ENCODE data around the gene QPCT.

DNA sequence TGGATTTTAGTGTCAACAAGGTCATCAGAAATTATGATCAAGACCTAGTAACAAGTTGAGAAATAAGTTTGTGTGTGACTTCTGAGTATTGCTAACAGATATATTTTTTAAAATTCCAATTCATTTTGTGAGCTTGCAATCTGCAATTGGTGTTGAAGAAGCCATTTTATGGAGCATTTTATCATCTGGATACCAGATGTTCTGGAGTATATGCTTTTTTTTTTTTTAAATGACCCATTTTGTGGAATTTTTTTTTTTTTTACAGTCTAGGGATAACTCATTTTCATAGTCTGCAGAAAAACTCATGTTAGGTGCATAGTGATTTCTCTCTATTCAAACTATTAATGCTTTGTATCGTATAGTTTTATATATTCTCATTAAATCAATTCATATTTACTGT is 12.6 kb downstream of the QPCT start:
- no peak for TF ChIP-seq POLR2A (IDR thresholded peaks at IDR 0.05)
- TF ChIP-seq, protein P1, sequence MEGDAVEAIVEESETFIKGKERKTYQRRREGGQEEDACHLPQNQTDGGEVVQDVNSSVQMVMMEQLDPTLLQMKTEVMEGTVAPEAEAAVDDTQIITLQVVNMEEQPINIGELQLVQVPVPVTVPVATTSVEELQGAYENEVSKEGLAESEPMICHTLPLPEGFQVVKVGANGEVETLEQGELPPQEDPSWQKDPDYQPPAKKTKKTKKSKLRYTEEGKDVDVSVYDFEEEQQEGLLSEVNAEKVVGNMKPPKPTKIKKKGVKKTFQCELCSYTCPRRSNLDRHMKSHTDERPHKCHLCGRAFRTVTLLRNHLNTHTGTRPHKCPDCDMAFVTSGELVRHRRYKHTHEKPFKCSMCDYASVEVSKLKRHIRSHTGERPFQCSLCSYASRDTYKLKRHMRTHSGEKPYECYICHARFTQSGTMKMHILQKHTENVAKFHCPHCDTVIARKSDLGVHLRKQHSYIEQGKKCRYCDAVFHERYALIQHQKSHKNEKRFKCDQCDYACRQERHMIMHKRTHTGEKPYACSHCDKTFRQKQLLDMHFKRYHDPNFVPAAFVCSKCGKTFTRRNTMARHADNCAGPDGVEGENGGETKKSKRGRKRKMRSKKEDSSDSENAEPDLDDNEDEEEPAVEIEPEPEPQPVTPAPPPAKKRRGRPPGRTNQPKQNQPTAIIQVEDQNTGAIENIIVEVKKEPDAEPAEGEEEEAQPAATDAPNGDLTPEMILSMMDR (IDR thresholded peaks at IDR 0.05) = no peak

All from esophagus squamous epithelium (tissue), 4 donors.